ENCODE measurements around the gene ZNF99.

The ZNF99 gene

GRCh38 chr19:22735911-22736645 lies 47.9 kb downstream of the ZNF99 start:
- TF ChIP-seq CTCF (IDR thresholded peaks at IDR 0.05), result no peak

GRCh38 chr19:22733691-22734090 lies 50.3 kb downstream of the ZNF99 start:
- TF ChIP-seq CTCF (IDR thresholded peaks at IDR 0.05), result no peak

- no peak for TF ChIP-seq CTCF (IDR thresholded peaks at IDR 0.05)
These were observed 75.0 kb downstream of the ZNF99 start for GRCh38 chr19:22708983-22709382.
